Erythroblast (primary cell): ENCODE measurements around the gene CDC23.

ENCODE experiments used
- GATA1 ChIP-seq: IDR thresholded peaks from 2 replicates; pipeline ENCODE4 v1.6.1; 2011; ENCODE audit warnings: low read depth, mild to moderate bottlenecking, control low read depth, low read length, moderate library complexity
- POLR2A ChIP-seq: IDR thresholded peaks from 2 replicates; pipeline ENCODE4 v1.6.1; 2011; ENCODE audit warnings: mild to moderate bottlenecking, low read length

DNA sequence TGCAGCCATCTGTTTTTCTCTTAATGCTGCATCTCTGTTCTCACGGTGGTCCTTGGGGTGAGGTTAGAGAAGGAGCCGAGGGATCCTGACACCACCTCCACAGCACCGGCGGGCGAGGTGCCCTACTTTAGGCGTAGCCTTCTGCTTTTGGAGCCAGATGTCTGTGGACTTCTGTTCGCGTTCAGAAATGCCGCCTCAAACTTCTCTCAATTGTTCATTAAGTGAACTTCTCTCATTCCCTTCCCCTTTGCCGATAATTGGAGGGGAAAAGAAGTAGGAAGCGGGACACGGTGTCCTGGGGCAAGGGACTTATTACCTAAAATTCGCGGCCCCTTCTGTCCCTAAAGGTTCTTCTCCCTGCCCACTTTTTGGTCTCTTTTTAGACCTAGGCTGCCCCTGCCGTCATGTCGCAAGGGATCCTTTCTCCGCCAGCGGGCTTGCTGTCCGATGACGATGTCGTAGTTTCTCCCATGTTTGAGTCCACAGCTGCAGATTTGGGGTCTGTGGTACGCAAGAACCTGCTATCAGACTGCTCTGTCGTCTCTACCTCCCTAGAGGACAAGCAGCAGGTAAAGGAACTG lies 33.8 kb downstream of the CDC23 start:
- TF ChIP-seq POLR2A, result no peak
- TF ChIP-seq GATA1, result no peak
